Memory B cell (primary cell): ENCODE data around the gene RNU6-9.

Experiments used
- ATAC-seq: fragments of 150-1000 bp; cut with Tn5 transposase; 2 replicates; pipeline ENCODE4 v1.10.0; 2021; ENCODE audit warnings: low read depth, mild to moderate bottlenecking, moderate library complexity
- DNase-seq, 2 donors: peaks; one replicate each; pipeline ENCODE4 v3.0.0; 2022; ENCODE audit warnings: low spot score in 2 of 2
- H3K27ac Mint-ChIP-seq: one replicate; pipeline ENCODE4 v1.8.0; 2022; ENCODE audit warnings: mild to moderate bottlenecking, moderate library complexity, mixed read lengths
- H3K27me3 Mint-ChIP-seq: one replicate; pipeline ENCODE4 v1.8.0; 2022; ENCODE audit warnings: mixed read lengths
- H3K36me3 Mint-ChIP-seq: one replicate; pipeline ENCODE4 v1.8.0; 2022; ENCODE audit warnings: mild to moderate bottlenecking, mixed read lengths
- H3K4me1 Mint-ChIP-seq: one replicate; pipeline ENCODE4 v1.8.0; 2022; ENCODE audit warnings: mixed read lengths
- H3K4me3 Mint-ChIP-seq: one replicate; pipeline ENCODE4 v1.8.0; 2022; ENCODE audit warnings: mild to moderate bottlenecking, moderate library complexity, mixed read lengths
- H3K9me3 Mint-ChIP-seq: one replicate; pipeline ENCODE4 v1.8.0; 2022; ENCODE audit warnings: mixed read lengths

Gene RNU6-9

DNA sequence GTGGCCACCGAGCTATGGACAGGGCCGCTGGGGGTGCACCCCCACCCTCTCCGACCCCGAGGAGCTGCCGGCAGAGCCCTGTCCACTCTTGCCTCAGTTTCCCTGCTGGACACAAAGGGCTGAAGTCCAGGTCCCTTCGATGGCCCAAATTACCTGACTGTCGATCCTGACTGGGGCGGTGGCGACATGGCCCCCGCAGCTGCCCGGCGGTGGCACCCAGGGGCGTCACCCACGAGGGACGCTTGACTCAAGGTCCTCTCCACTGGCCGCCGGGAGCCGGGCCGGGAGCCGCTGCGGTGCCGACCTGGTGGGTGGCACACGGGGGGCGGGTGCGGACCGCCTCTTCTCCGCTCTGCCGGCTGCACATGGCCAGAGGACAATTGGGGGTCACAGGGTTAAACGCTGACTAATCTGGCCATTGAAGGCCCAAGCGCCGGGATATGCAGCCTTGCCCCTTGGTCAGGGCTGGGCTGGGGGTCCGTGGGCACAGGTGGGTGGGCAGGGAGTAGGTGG, 48.9 kb downstream of the RNU6-9 start:
- ATAC-seq, result no peak
- no peak overlapping the region for H3K4me3 Mint-ChIP-seq

More for the DNA sequence above, 48.9 kb downstream of the RNU6-9 start:
- Mint-ChIP-seq H3K36me3 (peaks cover 5% of the 10 kb centered on the region), H3K4me1 (peaks cover 27% of the 10 kb centered on the region), H3K9me3 (no peaks in the 10 kb centered on the region), H3K27me3 (no peaks in the 10 kb centered on the region), H3K27ac (no peak overlapping the region)
- no peak for DNase-seq
